HG03571 (cell line): ENCODE results near the gene NAV2.

ENCODE experiments used
- ATAC-seq: cut with Tn5 transposase; IDR thresholded peaks from one replicate; pipeline ENCODE4 v1.9.1; 2021; ENCODE audit not compliant: unreplicated experiment

The NAV2 gene

DNA sequence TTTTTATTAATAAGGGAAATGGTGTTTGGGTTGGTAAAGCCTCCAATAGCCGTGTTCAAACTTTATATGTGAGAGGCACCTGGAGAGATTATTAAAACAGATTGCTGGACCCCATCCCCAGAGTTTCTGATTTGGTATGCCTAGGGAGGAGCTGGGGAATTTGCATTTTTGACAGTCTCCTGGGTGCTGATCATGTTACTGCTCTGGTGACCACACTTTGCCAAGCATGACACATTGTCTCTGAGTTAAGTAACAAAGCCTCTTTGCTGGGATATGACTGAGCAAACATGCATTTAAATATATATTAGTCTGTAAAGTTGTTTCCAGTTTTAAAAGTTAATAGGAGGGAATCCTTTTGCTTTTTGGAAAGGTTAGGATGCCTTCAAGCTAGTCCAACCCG, 140.4 kb downstream of the NAV2 start:
- no peak for ATAC-seq

DNA sequence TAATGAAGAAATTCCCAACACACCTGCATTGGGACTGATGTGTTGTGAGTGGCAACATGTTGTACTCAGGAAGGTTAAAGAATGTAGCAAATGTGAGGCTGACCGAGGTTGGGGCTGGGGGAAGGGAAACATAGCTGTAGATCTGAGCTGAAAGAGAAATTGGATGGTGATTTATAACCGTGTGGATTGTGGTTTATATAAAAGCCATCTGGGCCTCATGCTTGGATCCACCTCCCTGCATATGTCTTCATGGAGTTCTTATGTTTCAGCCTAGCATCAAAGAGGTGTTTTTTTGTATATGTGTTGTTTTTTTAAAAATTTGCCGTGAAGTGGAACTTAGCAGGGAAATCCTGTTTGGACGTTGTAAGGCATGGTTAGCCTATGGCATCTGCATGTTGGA, 141.3 kb downstream of the NAV2 start:
- no peak for ATAC-seq

DNA sequence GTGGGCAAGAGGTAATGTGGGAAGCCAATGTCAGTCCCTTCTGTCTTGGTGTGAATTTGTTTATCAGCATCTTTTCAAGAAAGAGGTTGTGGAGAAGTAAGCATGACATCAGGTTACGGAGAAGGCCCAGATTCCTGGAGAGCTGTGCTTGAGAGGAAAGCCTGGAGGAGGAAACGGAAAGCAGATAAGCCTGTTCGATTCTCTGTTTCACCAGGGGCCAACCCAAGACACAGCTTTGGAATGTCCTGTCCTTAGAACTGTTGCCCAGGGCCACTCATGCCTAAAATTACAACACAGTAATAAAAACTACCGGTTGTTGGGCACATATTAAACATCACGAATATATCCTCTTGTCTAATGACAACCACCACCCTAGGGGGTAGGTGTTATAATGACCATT, 148.5 kb downstream of the NAV2 start:
- no peak for ATAC-seq

DNA sequence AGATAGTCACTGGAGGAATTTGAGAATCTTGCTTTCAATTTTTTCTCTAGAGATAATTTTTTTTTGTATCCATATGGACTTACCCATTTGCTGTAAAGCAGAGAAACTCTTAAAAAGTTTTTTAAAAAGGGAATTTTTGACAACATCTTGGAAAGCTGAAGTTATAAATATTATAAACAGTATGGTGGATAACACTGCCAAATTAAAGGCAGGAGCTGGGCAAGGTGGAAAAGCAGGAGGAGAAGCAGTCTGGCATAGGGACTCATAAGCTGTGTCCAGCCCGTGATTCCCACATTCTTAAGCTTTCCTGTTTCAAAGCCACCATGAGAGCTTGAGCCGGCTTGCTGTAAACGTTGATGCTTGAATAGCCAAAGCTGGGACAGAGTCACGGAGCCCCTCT, 149.5 kb downstream of the NAV2 start:
- ATAC-seq: no peak

DNA sequence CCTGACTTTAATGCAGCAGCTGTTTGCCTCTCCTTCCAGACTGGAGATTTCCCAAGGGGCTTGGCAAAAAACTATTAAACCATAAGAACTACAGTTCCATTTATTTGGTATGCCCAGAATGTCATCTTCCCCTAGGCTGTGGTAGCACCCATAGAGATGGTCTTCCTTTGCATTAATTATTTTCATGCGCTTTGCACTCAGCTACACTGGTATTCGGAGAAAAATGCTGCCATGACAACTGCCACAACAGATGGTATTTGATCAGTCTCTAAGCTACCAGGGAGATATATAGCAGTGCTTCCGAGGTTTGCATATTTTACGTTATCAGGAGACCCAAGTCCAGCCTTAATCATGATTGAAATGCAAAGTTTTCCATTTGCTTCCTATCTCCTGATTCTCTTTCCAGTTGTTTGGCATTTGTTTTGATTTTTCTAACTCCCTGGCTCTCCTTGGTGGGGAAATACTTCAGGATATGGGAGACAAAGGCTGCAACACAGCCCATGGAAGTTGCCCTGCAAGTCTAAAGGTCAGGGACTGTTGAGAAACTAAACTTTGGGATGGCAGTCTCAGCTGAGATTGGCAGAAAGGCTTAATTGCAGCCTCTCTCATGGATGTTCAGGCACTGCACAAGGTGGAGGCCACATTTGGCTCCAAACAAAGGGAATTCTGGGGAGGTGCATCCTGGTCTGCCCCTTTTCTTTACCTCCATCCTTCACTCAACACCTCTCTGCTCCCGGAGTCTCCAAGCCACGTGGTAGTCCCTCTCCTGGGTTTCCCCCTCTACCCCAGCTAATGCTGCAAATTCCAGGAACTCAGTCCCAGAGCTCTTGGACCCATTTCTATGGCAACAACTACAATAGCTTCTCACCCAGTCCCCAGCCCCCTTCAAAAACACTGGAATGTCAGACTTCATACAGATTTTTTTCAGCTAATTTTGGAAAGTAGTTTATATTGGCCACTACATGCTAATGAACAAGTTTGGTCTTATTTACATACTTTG, 151.8 kb downstream of the NAV2 start:
- no peak for ATAC-seq

DNA sequence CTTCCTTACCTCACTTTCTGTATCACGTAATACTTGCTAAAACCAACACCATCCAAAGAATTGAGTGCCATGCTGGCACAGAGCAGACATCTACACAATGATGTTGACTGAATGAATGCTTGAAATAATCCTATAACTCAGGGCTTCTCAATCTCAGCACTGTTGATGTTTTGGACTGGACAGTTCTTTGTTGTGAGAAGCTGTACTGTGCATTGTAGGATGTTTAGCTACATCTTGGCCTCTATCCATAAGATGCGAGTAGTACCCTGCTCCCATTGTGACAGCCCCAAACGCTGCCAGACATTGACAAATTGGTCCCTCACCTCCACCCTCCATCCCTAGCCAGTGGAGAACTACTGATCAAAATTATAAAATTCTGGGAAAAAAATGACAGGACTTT, 153.4 kb downstream of the NAV2 start:
- no peak for ATAC-seq

DNA sequence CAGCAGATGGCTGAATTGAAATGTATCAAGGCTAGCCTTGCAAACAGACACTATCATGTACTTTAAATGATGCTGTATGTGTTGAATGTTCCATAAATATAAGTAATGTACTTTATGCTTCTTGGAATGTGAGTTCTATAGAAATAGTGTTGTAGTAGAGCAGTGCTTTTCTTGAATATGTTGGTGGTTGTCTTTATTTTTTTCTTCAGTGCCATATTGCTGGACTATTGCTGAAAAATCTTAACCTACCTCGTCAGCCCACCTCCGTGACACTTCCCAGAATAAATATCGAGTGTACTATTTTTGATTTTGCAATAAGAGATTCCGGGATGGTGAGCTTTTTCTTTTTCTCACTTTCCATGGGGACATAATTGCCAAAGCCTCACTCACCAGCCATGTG, 153.9 kb downstream of the NAV2 start:
- ATAC-seq: no peak

DNA sequence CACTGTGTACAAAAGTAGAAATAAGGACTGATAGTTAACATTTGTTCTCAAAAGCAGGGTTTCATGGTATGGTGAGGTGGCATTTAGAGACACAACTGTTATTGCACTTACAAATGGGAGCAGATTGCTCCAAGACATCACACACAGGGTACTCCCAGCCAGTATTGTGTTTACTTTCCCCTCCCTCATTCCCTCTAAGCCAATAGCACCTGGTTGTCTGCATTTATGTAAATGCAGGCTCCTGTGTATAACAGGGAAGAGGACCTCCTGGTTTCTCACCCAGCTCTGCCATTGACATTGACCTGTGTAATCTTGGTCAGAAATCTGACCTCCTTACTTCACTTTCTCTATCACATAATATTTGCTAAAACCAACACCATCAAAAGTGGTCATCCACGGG, 154.4 kb downstream of the NAV2 start:
- ATAC-seq: no peak

DNA sequence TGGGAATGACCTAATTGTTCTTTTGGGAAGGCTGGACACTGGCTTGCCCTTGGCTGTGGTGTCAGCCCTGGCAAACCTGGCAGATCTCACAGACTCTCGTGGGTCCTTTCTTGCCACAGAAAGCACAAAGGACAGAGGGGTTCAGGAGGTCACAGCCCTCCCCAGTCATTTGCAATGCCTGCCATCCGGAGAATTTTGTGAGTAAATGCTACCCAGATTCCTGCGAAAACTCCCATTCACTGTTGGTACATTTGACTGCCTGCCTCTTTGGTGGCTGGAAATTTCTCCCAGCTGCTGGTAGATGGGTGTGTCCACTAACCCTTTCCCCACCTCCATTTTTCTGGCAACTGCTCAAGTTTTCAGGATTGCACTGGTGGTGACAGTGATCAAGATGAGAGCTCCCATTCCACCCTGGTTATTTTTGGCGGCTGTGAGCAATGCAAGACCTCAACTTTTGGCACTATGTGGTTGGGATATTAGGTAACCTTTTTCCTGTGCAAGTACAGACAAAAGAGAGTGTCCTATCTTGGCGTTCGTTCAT, 155.7 kb downstream of the NAV2 start:
- no peak for ATAC-seq

DNA sequence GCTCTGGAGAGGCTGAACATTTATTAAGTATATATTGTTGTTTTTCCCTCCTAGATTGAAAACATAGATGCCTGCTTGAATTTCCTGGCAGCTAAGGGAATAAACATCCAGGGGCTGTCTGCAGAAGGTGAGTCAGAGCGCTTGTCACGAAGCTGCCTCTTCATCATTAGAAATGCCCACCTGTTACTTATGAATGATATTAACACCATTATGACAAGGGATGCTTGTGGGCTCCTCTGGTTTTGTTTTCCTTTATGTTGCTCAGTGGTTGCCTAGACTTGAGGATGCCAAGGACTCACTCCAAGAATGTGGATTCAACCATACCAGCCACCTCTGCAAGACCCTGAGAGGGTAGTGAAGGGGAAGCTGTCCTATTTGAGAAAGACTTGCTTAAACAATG, 156.2 kb downstream of the NAV2 start:
- no peak for ATAC-seq

DNA sequence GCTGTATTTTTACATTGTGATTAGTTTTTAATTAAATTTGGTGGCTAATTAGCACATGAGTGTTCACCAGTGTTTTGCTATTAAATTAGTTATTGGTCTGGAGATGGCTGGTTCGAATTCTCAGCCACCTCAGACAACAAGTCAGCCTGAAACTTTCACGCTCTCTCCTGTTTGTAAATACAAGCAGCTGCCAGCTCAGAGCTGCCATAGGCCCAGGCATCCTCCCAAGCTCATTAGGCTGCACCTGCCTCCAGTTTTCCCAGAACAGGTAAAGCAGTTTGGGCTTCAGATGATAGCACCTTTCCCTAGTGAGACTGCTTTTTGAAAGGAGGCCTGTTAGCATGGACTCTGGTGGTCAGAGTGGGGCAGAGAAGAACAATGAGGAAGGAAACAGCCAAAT, 156.8 kb downstream of the NAV2 start:
- no peak for ATAC-seq

DNA sequence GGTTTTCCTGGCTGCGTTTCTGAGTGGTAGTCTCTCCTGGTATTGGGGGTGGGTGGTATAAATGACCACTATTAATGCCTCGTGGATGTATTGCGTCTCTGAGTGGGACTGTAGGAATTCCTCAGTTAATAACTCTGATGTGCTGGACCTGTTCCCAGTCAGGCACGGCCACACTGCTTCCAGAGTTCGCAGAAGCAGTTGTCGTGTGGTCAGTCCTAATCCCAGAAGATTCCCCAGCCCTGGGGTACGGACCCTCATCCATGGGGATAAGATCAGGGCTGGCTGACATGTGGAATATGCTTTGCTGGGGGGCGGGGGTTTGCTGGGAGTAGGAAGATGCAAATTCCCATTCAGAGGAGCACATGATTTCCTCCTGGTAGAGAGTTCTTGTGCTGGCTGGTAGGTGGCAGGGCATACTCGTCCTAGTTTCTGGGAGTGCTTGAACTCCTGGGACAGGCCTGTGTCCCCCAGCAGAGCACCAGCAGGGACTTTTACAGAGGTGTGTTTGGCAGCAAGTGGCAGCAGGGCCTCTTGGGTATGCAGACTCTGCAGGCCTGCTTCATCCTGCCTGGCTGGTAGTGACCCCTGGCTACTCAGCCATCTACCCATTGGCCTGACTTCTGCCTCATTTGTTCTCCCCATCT, 157.4 kb downstream of the NAV2 start:
- no peak for ATAC-seq

DNA sequence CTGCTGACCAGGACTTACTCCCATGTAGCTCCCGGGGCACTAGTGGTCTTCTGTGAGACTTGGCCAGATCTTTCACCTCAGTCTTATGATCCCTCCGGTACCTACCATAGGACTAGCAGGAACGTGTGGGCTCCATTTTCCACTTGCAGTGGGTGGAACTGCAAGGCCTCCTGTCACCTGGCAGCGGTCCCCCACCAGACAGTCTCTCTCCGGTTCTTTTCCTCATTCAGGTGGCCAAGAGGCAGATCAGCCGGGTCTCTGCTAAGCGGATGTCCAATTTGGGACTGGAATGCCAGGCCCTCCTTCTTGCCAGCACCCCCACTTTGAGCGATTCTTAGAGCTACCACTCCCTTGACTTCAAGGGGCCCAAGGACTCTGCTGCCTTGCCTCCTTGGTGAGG, 158.9 kb downstream of the NAV2 start:
- no peak for ATAC-seq

DNA sequence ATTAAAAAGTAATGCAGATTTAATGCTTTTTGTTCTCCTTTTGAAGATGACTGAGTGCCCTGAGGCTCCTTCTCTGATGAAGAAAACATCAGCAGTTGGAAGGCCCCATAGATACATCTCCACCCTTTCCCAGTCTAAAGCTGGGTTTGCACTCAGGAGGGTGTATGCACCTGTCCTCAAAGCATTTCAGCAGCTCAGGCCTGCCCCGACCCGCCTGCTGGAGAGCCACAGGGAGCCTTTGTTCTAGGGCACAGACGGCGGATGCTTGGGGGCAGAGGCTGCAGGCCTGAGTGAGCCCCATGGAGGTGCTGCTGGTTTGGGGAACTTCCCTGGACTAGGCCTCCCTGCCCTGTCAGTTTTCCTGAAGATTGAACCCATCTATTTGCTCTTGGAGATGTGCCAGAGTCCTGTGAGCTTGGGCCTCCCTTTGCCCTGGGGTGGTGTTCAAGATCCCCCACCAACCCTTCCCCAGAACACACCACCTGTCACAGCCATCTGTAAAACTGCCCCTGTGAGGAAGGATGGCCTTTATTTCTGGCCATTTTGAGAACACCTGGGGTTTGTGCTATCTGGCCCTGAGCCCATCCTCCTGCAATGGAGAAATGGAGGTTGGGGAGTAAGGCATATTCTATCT, 160.0 kb downstream of the NAV2 start:
- no peak for ATAC-seq

DNA sequence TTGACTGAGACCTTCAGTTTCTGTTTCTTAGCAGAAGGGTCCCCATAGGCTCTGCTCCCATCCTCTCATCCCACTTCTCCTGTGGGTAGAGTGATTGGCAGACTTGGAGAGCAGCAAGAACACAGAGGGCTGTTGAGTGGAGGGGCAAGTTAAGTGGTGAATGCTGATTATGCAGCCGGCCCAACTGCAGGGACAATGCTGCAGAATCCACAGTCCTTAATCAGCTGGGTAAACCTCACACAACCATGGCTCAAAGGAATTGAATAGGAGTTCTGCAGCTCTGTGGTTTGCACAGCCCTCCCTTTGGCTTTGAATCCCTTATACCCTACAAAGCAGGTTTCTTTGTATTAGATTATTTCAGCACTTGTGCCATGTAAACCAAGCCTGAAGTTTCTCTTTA, 161.1 kb downstream of the NAV2 start:
- no peak for ATAC-seq

DNA sequence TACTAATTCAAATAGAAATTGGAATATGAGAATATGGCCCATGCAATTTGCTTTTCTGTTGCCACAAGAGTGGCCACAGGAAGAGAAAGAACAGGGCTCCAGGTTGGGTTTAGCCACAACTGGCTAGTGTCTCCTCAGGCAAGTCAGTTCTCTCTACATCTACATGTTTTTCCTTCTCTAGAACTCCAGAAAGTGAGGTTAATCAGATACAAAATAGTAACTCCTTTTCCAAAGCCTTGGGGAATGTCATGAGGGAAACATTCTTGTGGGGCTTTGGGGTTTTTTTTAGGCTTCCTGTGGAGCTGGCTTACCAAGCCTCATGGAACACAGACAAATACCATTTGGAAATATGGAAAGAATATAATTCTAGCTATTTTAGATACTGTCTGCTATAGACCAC, 161.6 kb downstream of the NAV2 start:
- ATAC-seq: no peak

DNA sequence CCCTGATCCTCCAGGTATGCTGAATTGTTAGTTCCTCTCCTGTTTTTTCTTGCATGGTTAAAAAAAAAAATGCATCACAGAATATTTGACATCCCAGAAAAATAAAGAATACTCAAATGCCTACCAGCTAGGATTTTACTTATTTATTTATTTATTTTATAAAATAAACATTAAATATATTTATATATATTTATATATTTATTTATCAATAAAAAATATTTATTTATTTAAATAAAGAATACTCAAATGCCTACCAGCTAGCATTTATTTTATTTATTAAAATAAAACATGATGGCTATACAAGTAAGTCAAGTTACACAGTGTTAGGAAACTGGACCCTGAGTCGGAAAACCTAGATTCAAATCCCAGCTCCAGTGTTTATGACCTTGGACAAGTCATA, 164.1 kb downstream of the NAV2 start:
- no peak for ATAC-seq

DNA sequence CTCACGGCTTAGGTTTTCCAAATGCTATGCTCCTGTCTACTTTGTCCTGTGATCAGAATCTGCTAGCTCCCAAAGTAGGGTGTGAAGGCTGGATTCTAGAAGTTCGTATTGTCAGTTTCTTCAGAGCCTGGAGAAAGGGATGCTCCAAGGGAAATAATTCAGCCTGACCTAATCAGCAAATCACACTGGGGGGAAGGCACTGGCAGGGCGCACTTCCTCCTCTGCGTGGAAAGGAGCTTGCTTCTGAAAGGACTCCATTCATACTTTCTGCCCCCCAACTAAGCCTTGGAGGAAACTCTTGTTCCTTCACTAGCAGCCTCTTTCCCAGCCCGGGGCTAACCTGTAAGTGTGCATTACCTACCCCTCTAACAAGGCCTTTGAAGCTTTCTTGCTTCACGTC, 165.9 kb downstream of the NAV2 start:
- ATAC-seq: no peak

DNA sequence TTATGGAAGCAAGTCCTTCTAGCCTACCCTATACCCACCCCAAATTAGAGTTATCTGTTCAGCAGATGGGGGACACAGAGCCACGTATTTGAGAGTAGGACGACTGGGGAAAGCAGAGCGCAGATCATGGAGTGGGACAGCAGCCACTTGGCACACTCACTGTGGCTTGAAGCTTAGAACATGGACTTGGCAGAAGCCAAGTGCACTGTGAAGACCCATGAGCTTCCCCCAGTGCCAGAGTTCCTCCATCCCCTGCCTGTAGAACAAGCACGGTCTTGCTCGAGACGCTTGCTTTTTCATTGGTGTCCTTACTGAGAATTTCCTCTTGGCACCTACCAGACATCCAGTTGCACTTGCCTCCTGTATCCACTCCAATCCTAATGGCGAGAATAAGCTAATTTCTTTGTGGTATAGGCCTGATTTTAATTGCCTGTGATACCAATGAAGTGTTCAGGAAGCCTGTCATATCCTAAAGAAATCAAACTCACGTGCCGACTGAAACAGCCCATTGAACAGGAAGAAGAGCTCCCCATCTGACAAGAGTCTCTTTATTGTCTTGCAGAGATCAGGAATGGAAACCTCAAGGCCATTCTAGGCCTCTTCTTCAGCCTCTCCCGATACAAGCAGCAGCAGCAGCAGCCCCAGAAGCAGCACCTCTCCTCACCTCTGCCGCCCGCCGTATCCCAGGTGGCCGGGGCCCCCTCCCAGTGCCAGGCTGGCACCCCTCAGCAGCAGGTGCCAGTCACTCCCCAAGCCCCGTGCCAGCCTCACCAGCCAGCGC, 166.9 kb downstream of the NAV2 start:
- ATAC-seq: no peak

DNA sequence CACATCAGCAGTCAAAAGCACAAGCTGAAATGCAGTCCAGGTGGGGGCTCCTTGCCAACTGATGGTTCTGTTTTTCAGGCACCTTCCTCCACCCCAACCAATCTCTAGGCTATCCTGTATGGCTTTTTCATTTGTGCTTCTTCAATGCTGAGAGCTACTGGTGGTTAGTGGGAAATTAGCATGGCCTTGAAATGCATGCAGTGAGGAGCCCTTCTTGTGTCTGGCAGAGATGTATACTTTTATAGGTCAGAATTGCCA, 167.4 kb downstream of the NAV2 start:
- ATAC-seq: no peak

DNA sequence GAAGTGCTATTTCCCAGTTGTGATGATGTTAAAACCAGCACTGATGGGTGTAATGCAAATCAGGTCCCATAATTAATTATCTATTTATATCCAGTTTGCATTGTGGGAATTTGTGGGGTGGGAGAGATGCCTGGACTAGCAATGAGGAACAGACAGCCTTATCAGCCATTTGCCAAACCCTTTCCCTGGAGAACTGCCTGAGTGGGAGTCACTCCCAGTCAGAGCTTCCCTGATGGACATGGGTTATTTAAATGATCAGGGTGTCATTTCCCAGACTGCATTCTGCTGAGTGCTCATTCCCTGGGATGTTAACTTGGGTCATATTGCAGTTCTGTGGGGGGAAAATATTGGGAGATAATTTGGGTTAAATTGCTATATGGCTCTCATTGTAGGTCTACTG, 168.5 kb downstream of the NAV2 start:
- ATAC-seq: no peak
